ENCODE measurements around the gene DNAJC17.

DNAJC17 gene

DNA sequence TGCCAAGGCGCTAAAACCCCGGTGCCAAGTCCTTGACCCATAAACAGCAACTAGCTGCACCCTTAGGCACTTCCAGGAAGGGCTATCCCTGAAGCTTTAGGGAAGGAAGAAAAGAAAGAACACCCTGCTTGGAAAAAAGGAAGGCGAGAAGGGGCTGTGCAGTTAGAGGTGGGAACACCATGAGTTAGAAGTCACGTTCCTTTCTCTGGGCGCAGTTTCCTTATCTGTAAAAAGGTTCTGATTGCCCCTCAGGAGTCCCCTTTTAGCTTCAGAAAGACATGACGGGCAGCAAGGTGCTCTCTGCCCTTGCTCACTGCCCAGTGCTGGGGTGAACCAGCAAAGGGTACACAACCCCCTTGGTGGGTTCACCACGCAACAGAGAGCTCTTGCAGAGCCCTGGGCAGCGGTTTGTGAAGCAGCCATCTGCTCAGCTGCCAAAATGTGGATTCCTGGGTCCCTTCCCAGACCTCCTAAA lies 42.6 kb downstream of the DNAJC17 start:
- DNase-seq: no peak

DNA sequence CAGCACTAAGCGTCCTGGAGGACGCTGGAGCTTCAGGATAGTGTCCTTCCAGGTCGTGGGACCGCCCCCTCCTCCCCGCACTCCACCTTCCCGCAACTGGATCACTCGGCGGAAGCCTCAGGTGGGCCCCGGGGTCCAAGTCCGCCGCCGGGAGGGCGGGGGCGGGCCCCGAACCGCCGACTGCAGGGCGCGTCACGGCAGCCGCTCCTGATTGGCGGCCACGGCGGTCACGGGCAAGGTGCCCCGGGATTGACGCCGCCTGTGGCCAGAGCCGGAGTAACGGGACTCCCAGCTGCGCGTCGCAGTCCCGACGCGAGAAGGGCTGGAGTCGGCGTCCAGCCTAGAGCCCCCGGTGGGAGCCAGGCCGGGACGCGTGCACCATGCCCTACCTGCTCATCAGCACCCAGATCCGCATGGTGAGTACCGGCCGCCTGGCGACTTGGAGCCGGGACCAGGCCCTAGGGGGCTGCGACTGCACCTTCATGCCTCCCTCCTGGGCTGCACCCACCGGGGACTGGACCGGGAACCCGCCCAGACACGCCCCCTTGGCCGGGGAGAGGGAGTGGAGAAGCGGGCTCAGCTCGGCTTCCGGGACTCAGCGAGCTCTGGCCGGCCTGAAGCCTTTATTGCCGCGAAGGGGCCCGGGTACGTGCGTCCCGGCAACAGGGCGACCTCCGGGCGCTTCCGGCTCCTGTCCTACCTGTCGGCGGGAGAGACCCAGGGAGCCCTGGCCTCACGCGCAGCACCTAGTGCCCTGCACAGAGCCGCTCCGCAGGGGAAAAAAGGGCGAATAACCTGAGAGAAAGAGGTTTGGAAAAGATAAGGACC lies 43.3 kb downstream of the DNAJC17 start, which contains the start of gene GCHFR:
Gene GCHFR, plus strand, starts transcription at position 268 of the 828 bp plus-strand sequence. Its CDS starts 113 bp downstream, at position 381.
- DNase-seq: peak; percentile 90

DNA sequence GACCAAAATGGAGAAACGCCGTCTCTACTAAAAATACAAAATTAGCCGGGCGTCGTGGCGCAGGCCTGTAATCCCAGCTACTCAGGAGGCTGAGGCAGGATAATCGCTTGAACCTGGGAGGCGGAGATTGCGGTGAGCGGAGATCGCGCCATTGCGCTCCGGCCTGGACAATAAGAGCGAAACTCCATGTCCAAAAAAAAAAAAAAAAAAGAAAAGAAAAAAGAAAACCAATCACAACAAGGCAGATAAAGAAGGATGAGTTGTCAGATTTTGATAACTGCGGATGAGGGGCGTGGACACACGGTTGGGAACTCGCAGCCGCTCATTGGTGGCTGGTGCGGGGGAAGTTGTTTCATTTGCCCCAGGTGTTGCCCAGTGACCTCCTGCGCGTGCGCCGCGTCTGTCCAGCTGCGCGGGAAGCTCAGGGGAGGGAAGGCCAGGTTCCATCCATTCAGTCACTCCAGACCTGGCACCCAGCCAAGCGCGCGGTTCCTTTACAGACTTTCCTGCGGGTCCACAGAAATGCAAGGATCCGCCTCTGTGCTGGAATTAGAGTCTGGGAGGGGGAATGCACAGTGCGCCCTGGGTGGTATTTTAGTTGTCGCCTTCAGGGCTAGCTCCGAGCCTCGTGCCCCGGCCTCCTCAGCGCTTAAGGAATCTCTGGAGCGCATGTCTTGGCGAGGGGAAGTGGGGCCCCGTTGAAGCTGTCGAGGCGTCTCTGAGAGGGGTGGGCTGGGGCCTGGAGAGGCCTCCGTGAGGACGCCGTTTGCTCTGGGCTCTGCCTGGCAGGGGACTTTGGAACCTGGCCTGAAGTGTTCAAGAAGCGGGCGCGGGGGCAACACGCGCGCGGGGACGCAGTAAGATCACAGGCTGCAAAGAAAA lies 44.1 kb downstream of the DNAJC17 start:
- DNase-seq: peak; percentile 69

DNA sequence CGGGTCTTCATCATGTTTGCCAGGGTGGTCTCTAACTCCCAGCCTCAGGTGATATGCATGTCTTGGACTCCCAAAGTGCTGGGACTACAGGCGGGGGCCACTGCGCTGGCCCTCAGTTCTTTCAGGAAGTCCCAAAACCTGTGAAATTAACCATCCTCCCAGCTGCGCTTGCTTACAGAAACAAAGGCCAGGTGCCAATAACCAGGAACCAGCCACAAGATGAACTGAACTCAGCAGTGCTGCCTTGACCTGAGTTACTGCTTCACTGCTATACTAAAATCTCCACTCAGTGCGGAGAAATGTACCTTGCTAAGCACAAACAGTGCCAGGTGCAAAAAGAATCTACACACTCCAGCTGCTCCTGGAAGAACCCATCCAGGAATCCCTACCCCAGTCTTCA lies 47.3 kb downstream of the DNAJC17 start:
- DNase-seq: no peak

DNA sequence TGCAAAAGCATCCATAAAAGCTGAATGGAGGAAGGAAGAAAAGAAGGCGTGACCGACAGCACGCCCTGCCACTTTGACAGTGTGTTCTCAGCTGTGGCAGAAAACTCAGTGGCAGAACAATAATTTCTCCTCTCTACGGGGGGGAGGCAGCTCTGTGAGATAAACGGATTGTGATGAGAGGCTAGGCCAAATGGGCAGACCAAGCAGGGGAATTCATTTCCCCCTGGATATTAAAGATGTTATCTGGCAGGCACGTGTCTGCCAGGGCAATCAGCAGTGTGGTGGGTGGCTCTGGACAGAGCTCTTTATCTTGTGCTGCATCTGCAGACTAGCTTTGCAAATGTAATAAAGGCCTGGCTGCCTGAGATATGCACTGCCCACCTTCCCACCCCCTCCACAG lies 50.3 kb downstream of the DNAJC17 start:
- peak; percentile 73 for DNase-seq

DNA sequence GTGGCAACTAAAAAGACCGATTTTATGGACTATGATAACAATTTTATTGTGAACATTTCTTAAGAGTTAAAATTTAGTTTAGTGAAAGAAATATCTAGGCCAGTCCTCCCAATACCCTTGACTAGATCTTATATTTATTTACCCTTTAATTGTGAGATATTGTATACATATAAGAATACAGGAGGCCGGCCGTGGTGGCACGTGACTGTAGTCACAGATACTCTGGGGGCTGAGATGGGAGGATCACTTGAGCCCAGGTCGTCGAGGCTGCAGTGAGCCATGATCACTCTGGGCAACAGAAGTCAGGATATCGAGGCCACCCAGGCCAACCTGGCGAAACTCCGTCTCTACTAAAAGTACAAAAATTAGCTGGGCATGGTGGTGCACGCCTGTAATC lies 51.5 kb downstream of the DNAJC17 start:
- DNase-seq: no peak

DNA sequence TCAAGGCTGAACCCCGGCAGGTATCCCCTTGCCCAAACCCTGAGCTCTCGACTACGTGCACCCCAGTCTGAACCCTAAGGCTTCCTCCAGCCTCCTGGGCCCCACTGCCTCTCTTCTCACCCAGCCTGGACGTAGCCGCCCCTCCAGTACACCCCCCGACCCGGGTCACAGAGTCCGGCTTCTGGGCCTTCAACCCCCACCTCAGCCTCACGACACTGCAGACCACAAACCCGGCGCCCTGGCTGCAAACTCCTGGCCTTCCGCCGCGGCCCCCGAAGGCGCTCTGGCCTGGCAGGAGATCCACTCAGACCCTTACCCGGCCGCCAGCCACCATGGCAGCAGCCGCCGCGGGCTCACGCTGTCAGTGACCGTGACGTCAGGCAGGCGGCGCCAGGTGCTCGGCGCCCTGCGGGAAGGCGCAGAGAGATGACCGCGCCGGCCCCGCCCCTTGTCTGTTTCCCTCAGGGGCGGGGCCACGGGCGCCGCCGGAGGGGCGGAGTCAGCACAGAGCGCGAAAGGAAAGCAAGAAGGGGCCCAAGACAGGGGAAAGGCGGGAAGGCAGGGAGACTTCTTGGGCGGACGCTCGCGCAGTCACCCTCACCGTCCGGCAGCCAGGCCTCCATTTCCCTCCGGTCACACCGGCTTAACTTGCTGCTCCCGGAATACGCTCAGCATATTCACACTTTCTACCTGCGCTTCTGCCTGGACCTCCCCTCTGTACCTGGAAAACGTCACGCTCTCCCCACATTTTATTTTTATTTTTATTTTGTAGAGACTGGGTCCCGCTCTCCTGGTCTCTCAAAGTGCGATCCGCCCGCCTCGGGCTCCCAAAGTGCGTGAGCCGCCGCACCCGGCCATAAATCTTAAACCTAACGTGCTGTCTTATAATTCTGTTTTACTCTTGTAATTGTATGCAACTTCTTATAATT lies 52.1 kb downstream of the DNAJC17 start, which contains the start of gene RMDN3:
Gene RMDN3, minus strand, starts transcription at position 372 of the 929 bp plus-strand sequence. CDS start 471 bp downstream, outside the sequence.
- peak; percentile 96 for DNase-seq

DNA sequence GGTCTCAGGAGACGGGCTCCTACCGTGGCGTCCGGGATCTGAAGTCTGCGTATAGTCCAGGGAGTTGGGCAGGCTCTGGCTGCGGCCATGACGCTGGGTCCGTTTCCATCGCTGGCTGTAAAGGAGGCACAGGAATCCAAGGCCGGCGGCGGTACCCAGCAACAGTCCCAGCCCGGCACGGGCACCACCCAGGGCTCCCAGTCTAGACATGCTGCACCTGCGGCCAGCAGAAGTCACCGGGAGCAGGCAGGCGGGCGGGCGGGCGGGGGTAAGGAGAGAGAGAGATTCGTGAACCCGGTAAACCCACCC lies 52.7 kb downstream of the DNAJC17 start:
- DNase-seq: peak; percentile 66

DNA sequence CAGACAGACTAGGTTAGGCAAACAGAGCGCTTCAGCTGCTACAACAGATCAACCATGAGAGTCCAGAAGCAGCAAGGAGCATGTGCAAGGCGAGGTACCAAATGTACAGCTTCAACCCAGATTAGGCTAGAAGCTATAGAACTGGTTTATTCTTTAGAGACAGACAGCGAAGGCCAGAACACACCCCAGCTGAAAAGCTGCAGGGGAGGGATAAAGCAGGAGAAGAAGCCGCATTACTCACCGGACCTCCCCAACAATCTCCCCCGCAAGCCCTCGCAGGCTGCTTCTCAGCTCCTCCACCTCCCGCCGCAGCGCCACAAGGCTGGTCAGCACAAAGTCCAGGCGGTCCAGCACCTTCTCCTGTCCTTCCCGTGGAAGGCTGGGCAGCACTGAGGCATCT lies 55.5 kb downstream of the DNAJC17 start:
- no peak for DNase-seq

DNA sequence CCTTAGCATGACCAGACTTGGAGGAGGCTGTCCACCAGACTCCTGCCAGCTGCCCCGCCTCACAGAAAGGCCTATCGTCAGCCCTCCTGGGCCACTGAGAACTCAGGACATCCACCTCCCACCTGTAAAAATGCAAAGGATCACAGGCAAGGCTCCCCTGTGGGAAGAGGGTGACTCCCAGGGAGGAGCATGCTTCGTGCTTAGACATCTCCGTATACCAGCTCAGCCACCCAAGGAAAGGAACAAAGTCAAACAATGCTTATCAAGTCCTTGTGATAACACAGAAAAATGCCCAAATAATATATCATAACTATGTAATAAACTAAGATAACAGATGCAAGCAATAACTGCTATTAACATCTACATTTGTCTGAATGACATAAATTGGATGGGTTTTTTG lies 56.4 kb downstream of the DNAJC17 start:
- no peak for DNase-seq

DNA sequence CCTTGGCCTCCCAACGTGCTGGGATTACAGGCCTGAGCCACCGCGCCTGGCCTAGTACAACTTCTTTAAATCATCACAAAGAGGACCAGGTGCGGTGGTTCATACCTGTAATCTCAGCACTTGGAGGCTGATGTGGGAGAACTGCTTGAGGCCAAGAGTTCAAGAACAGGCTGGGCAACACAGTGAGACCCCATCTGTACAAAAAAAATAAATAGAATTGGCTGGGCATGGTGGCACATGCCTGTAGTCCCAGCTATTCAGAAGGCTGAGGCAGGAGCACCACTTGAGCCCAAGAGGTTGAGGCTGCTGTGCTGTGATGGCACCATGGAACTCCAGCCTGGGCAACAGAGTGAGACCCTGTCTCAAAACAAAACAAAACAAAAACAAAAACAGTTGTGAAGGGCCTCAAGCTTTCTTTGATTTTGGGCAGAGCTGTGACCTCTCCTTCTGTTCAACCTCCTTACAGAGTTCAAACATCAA lies 58.1 kb downstream of the DNAJC17 start:
- no peak for DNase-seq

DNA sequence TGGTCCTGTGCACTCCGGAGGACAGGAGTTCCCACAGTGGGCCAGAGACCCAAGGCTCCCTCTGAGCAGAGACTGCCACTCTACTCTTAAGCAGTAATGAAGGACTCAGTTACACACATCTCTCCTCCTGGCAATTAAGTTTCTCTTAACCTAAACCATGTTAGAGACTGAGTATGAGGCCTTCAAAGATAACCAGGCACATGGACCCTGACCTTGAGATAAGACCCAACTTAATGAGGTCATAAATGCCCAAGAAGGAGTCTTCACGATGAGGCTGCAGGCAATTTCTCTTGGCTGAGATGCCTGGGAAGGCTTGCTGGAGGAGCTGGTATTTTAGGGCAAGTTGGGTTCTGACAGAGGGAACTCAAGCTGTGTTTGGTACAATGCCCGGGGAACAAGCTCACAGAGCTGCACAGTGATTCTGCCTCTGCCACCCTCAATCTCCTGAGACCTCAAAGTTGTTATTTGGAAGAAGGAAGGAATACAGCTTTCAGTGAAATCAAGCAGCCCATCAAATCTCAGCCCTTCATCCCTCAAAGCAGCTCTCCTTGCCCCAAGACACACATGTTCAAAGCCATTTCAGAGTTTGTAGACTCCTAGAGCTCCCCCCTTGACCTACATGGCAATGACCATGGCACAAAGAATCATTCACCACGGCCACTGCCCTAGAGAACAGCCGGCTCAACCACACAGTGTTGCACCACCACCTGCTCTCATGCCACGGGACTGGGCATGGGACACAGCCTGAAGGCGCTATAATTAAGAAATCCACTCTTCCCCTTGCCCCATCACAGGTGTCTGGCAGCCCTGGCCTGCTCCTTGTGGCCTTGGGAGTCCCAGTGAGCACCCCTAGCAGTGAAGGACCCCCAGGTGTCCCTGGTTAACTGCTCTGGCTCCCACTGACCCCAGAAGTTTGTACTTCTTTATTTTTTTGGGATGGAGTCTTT lies 59.3 kb downstream of the DNAJC17 start:
- DNase-seq: no peak

DNA sequence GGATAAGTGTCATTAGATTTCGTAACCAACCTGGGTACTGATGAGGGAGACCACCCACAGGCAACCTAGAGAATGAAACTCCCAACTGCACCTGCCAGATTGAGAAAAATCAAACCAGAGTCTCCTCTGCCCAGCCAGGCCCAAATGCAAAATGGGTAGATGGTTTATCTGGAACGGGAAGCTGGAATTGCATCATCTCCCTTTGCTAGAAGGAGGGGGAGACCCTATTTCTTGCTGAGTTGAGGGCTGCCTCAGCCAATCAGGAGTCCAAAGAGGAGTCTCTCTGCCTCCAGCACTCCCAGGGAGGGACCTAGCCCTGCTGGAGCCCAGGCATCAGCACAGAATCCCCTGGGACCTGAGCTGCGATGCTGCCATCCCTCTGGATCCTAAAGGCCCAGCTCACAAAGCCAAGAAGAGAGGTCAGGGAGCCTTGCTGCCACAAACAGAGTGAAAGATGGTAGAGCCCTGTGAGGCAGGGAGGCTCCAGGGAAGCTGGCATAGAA lies 60.3 kb downstream of the DNAJC17 start:
- no peak for DNase-seq

DNA sequence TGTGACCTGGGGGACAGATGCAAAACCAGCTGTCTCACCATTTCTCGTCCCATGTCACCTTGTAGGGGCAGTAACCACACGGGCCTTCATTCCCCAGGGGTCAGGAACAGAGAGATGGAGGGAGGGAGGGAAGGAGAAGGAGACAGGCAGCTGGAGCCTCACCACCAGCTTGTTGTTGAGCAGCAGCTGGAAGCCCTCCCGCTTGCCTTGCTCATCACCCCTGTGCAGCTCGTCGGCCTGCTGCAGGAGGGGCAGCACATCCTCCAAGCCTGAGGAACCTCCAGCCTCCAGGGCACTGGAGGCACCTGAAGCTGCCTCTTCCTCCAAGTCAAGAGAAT lies 62.5 kb downstream of the DNAJC17 start:
- DNase-seq: no peak

DNA sequence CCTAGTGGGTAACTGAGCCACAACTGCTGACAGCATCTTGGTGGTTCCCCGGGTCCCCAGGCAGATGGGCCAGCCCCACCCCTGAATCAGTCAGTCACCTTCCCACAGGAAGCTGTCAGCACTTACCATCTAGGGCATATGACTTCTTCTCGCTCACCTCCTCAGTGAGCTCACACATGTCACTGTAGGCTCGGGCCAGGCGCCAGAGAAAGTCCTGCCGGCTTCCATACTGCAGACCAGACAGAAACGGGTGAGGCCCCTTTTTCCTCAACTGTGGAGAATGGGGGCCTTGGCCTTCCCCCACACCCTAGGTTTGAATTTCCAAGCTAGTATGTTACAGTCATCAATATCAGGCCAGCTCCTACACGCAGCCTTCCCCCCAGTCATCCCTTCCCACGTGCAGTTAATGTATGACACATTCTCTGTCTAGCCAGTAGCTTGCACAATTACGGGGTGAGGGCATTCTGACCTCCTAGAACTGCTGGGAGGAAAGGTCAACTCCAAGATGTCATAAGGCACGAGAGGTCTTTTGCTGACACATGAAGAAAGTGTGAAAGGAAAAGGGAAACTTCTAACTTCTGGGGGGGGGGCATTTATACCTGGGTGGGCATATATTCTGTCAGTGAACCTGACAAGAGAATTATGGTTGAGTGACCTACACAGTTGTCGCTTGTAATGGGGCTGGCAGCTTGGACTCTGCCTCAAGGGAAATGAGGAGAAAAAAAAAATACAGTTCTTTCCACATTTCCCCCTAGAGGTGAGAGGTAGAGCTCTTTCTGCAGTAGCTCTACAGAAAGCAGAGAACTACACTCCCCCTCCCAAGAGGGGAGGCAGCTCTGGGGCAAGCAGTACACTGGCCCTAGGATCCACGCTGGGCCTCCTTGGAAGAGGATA lies 63.1 kb downstream of the DNAJC17 start:
- no peak for DNase-seq

DNA sequence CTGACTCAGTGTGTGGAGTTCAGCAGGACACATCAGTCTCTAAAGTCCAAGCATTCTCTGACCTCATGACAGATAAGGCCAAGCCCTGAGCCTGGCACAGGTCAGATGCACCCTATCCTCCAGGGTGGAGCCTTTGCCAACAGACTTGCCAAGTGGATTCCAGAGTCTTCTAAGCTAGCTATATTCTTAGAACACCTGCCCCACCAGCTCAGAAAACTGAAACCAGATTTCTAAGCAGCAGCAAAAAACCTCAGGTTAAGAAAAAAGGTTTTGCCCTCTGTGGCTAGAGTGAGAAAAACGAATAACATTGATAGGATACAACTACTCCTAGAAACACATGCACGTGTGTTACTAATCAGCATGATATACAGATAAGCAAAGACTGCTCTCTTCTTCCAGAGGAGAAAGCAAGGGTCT lies 63.8 kb downstream of the DNAJC17 start:
- DNase-seq: no peak

DNA sequence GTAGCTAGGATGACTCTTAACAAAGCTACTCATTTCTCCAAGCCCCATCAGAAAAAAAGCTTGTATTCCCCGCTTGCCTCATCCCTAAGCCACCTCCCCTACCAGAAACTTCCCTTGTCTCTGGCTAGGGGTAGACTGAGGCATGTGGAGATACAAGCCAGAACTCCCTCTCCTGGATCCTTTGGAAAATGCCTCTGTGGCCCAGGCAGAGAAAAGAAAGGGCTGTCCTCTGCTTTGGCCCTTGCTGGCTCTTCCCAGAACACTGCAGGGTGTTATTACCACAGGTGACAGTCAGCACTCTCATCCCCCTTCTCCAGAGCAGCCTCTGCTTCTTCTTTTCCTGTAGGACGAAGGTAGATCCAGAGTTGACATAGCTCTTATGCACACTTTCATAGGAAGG lies 67.4 kb downstream of the DNAJC17 start:
- no peak for DNase-seq

DNA sequence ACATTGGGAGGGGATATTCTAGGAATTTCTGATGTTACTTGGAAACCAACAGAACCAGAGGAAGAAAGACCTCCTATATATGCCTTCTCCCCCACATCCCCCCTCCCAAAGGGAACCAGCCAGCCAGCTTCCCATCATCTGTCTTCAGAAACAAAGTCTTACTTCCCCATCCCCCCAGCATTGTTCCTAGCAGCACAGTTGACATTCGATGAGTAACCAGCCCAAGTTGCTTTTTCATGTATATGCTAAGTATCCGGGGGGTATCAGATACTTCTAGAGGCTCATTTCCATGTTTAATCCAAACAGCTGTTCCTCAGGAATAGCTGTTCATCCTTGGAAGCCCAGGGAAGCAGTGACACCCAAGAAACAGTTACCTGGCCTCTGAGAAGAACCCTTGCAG lies 68.2 kb downstream of the DNAJC17 start:
- no peak for DNase-seq

DNA sequence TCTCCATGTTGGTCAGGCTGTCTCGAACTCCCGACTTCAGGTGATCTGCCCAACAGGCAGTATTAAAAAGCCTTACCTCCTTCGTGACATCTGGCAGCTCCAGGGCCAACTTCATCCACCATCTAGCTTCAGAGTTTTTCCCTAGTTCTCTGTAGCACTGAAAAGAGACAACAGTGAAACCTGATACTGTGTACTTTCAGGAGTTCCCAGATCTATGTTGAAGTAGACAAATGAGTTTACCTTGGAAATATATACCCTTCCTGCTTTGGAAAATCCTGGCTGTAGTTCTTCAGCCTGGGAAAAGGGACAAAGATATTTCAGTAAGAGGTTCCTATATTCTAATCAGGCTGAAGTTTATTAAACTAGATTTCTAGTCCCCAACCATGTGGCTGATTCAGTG lies 70.2 kb downstream of the DNAJC17 start:
- DNase-seq: no peak

DNA sequence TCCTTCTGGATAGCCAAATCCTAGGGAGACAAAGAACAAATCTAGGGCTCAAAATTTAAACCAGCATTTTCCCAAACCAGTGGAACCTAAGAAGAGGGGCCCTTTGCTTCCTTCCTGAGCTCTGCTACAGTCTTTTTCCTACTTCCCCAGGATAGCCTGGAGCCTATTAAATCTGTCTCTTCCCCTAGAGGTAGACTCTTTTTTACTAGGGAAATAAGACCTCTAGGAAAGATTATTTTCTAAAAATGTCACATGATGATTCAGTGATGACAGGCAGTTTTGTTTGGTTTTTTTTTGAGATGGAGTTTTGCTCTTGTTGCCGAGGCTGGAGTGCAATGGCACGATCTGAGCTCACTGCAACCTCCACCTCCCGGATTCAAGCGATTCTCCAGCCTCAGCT lies 70.7 kb downstream of the DNAJC17 start:
- no peak for DNase-seq

All from islet precursor cell (in vitro differentiated cells).